Stomach smooth muscle (tissue), 2 donors: Measurements from ENCODE around the gene SIK3.

Experiments used
- H3K27ac ChIP-seq: one replicate; pipeline ENCODE4 v1.7.0; 2013; ENCODE audit warnings: mild to moderate bottlenecking, low read length, inconsistent platforms
- H3K27me3 ChIP-seq, 2 donors: one replicate each; pipeline ENCODE4 v1.7.0; 2013; ENCODE audit warnings: low read length in 2 of 2; ENCODE audit not compliant: insufficient read depth in 2 of 2, control insufficient read depth in 1 of 2
- H3K36me3 ChIP-seq, 2 donors: one replicate each; pipeline ENCODE4 v1.7.0; 2013; ENCODE audit warnings: low read length in 2 of 2; ENCODE audit not compliant: control insufficient read depth in 2 of 2, insufficient read depth in 2 of 2
- H3K4me1 ChIP-seq: one replicate; pipeline ENCODE4 v1.7.0; 2013; ENCODE audit warnings: low read length; ENCODE audit not compliant: control insufficient read depth, insufficient read depth
- H3K4me3 ChIP-seq, 2 donors: one replicate each; pipeline ENCODE4 v1.7.0; 2013; ENCODE audit warnings: low read length in 2 of 2
- H3K9ac ChIP-seq, 2 donors: one replicate each; pipeline ENCODE4 v1.7.0; 2013; ENCODE audit warnings: low read length in 2 of 2, mild to moderate bottlenecking in 1 of 2
- H3K9me3 ChIP-seq, 2 donors: one replicate each; pipeline ENCODE4 v1.7.0; 2013; ENCODE audit warnings: low read length in 2 of 2; ENCODE audit not compliant: control insufficient read depth in 2 of 2
- donor health status: healthy.
- donor health status: Pancreatic carcinoma.

Gene SIK3

DNA sequence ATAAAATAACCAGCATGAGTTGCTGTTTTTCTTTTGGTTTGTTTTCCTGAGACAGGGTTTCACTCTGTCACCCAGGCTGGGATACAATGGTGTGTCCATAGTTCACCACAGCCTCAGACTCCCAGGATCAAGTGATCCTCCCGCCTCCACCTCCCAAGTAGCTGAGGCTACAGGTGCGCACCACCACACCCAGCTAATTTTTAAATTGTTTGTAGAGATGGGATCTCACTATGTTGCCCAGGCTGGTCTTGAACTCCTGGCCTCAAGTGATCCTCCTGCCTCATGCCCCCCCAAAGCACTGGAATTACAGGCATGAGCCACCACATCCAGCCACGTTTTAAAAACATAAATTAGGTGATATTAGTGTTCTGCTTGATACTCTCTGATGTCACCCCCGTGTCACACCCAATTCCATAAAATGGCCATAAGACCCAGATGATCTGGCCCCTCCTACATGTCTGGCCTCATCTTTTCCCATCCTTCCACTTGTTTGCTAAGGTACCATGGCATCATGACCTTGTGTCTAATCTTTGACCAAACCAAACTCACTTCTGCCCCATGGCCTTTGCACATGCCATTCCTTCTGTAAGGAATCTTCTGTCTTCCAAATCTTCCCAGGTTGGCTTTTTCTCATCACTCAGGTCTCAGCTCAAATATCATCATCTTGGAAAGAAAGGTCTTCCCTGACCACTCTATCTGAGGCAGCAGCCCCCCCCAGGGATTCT is 6.3 kb downstream of the SIK3 start:
- Histone ChIP-seq H3K27ac (peak overlapping the region; percentile 62), H3K36me3 (no peaks in the 10 kb centered on the region), H3K4me1 (peaks cover 24% of the 10 kb centered on the region)

DNA sequence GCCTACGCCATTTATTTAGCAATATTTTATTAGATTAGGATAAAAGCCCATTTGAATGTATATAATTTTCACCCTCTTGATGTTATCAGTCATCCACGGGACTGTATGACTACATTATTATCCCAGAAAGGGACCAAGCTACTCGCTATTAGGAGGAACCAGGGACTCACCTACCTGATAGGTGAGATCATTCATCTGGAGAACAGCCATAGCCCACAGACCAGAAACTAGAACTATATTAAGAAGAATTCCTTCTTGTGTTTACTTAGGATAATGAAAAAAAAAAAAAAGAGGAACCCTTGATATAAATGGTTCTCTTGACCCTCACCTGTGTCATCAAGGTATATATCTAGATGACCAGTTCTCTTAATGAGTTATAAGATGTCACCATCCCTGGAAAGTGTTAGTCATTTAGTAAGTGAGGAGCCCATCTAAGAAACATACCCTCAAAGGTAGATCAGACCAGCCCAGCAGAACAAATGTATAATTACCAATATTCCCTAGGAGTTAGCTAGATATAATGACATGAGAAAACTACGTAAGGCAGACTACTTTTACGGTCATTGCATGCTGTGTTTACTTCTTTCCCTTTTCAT is 8.0 kb downstream of the SIK3 start:
- no peak overlapping the region for H3K9ac ChIP-seq
- no peaks in the 10 kb centered on the region for H3K36me3 ChIP-seq
- no peaks in the 10 kb centered on the region for H3K27me3 ChIP-seq
- H3K27ac ChIP-seq, result peak overlapping the region; percentile 2
- H3K9me3 ChIP-seq, result no peaks in the 10 kb centered on the region
- peaks cover 9% of the 10 kb centered on the region for H3K4me1 ChIP-seq
- H3K4me3 ChIP-seq, result no peak overlapping the region

More for the DNA sequence above, 6.3 kb downstream of the SIK3 start:
- H3K4me3 ChIP-seq, result peak overlapping the region in 1 of 2 donors; percentile 9
- H3K9me3 ChIP-seq, result no peaks in the 10 kb centered on the region
- no peak overlapping the region for H3K9ac ChIP-seq
- no peaks in the 10 kb centered on the region for H3K27me3 ChIP-seq

DNA sequence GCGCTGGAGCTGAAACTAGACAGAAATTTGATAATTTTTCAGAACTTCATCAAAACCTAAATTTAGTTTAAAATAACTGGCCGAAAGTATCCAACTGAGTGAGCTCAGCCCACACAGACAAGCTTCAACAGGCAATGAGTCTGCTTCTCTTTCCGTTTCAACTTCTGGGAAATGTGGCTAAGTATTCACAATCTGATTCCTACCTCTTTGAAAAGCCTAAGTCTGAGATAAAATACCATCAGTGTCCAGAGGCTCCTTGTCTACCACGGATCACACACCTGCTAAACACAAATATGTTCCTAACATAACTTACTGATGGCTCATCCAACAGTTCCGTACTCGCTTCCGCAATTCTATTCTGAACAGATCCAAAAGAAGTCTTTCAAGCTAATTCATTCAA is 8.5 kb downstream of the SIK3 start:
- Histone ChIP-seq H3K27me3 (no peaks in the 10 kb centered on the region), H3K9me3 (no peaks in the 10 kb centered on the region), H3K4me1 (peaks cover 9% of the 10 kb centered on the region), H3K4me3 (no peak overlapping the region), H3K9ac (no peak overlapping the region), H3K27ac (peak overlapping the region; percentile 2), H3K36me3 (no peaks in the 10 kb centered on the region)

DNA sequence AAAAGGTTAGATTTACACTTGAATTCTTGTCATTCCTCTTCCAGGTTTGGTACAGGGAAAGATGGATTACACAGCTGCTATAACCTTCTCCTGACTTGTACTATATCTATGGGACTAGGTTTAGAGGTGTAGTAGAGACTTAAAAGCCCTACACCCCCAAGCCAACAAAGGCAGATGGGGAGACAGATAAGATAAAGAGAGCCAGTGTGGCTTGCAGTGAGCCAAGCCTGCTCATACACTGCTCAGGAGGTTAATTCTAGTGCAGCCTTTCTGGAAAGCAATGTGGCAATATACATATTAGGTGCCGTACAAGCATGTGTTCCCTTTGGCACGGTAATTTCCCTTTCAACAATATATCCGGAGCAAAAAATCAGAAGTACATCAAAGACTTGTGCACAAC is 10.8 kb downstream of the SIK3 start:
- H3K9ac ChIP-seq, result no peak overlapping the region
- peaks cover 5% of the 10 kb centered on the region for H3K4me1 ChIP-seq
- no peak overlapping the region for H3K4me3 ChIP-seq
- no peaks in the 10 kb centered on the region for H3K27me3 ChIP-seq
- H3K36me3 ChIP-seq, result no peaks in the 10 kb centered on the region
- H3K9me3 ChIP-seq, result no peaks in the 10 kb centered on the region
- no peak overlapping the region for H3K27ac ChIP-seq

DNA sequence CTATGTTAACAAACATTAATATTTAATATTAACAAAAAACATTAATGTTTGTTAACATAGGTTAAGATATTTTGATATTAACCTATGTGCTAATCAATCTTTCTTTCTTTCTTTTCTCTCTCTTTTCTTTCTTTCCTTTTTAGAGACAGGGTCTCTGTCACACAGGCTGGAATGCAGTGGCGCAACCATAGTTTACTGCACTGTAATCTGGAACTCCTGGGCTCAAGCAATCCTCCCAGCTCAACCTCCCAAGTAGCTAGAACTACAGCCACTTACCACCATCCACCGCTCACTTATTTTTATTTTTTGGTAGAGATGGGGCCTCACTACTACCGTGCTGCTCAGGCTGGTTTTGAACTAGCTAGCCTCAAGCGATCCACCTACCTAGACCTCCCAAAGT is 13.2 kb downstream of the SIK3 start:
- no peaks in the 10 kb centered on the region for H3K4me1 ChIP-seq
- H3K27me3 ChIP-seq, result no peaks in the 10 kb centered on the region
- no peak overlapping the region for H3K4me3 ChIP-seq
- no peak overlapping the region for H3K27ac ChIP-seq
- H3K9me3 ChIP-seq, result no peaks in the 10 kb centered on the region
- no peak overlapping the region for H3K9ac ChIP-seq
- no peaks in the 10 kb centered on the region for H3K36me3 ChIP-seq

DNA sequence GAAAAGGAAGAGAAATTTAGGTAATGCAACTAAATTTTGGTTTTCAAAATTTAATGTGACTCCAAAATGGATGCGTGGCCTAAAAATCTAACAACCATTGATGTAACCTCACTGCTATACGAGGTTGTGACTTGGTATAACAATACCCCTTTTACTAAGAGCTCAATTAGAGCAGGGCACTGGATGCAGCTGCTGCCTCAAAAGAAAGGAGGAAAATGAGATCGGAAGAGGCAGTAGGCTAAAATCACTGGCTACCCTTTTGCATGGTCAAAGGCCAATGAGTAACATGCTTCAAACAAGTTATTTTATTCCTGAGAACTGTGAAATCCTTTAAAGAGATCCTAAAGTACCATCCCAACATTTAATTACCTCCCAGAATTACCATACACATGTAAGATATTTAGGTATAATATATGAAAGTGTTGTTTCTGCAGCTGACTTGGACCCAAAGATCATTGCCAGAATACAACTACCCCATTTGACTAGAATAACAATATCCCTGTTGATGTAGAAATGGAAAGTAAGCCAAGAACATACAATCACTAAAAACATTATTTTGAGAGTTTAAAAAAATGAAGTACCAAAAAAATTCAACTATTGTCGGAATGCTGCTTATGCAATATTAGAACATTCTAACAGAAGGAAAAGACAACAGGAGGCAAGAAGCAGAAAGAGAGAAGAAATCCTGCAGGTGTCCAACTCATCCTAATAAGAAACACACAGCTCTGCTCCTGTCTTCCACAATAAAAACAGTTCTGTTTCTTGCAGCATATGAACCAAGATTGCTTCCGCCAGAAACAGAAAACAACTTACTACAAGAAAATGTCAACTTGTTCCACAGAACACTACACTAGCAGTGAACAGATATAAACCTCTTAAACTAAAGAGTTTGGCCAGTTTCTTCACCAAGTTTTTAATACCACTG is 15.0 kb downstream of the SIK3 start:
- H3K4me3 ChIP-seq, result no peak overlapping the region
- H3K4me1 ChIP-seq, result no peaks in the 10 kb centered on the region

DNA sequence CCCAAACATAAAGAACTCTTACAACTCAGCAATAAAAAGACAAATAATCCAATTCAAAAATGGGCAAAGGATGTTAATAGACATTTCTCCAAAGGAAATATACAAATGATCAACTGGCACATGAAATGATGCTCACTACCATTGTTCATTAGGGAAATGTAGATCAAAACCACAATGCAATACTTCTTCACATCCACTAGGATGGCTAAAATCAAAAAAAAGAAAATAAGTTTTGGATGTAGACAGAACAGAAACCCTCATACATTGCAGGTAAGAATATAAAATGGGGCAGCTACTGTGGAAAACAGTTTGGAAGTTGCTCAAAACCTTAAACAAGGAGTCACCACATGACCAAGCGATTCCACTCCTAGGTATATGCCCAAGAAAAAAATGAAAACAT is 16.3 kb downstream of the SIK3 start:
- Histone ChIP-seq H3K9me3 (no peaks in the 10 kb centered on the region), H3K4me1 (peaks cover 4% of the 10 kb centered on the region), H3K27ac (no peak overlapping the region), H3K27me3 (no peaks in the 10 kb centered on the region), H3K36me3 (no peaks in the 10 kb centered on the region), H3K4me3 (no peak overlapping the region), H3K9ac (no peak overlapping the region)

More for the DNA sequence above, 15.0 kb downstream of the SIK3 start:
- Histone ChIP-seq H3K9ac (no peak overlapping the region), H3K27ac (no peak overlapping the region), H3K9me3 (no peaks in the 10 kb centered on the region), H3K27me3 (no peaks in the 10 kb centered on the region), H3K36me3 (no peaks in the 10 kb centered on the region)

DNA sequence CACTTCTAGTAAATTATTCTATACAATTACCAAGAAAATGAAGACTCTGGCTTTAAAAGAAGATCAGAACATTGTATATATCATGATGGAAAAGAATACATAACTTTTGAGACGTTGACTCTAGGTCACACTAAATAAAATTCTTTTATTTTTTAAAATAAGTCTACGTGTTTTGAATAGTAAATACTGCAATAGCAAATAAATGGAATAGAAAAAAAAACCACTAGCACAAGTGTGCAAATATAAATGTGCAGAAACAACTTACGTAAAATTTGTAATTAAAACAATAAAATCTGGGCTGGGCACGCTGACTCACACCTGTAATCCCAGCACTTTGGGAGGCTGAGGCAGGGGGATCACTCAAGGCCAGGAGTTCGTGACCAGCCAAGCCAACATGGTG is 17.9 kb downstream of the SIK3 start:
- no peak overlapping the region for H3K9ac ChIP-seq
- peaks cover 6% of the 10 kb centered on the region for H3K4me1 ChIP-seq
- H3K9me3 ChIP-seq, result no peaks in the 10 kb centered on the region
- H3K36me3 ChIP-seq, result no peaks in the 10 kb centered on the region
- H3K27me3 ChIP-seq, result no peaks in the 10 kb centered on the region
- no peak overlapping the region for H3K27ac ChIP-seq
- no peak overlapping the region for H3K4me3 ChIP-seq

DNA sequence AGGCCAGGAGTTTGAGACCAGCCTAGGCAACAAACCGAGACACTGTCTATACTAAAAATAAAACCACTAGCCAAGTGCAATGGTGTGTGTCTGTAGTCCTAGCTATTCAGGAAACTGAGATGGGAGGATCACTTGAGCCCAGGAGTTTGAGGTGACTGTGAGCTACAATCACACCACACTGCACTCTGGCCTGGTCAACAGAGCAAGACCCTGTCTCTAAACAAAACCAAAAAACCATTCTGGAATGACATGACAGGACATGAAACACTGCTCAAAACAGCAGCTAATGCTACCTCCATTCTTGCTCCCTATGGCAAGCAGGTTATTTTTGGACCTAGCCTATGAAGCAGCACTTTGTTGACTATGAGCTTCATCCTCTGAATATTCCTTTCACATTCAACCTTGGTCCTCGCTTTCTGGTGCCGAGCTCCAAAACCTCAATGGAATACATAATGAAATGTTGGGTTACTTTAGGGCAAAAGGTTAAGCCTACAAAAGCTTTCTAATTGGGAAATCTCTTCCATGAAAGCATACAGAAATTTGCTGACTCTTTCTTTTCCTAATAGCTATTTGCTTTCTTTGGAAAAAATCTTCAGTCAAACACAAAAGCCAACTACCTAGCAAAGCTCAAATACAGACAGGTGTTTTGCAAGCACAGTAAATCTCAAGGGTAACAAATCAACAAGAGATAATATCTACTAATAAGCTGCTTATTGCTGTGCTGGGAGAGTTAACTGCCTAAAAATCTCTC is 21.1 kb downstream of the SIK3 start:
- no peak overlapping the region for H3K27ac ChIP-seq
- no peak overlapping the region for H3K9ac ChIP-seq
- H3K27me3 ChIP-seq, result no peaks in the 10 kb centered on the region

DNA sequence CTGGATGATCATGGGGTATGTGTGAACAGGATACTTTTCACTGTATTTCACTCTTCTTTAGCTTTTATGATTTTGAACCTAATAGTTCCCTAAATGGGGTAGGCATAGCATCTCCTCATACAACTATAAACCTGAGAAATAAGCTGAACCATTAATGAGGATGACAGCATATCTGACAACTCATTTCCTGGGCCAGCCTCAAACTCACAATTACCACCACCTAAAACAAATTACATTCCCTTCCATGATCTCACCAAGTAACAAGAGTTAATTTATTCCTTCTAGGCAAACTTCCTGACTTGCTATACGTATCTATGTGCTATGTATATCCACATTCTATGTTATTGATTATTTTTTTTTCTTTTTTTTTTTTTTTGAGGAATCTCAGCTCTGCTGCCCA is 23.0 kb downstream of the SIK3 start:
- H3K4me3 ChIP-seq, result no peak overlapping the region
- H3K27ac ChIP-seq, result no peak overlapping the region
- no peaks in the 10 kb centered on the region for H3K9me3 ChIP-seq
- H3K9ac ChIP-seq, result no peak overlapping the region
- H3K36me3 ChIP-seq, result no peaks in the 10 kb centered on the region
- H3K27me3 ChIP-seq, result no peaks in the 10 kb centered on the region
- peaks cover 24% of the 10 kb centered on the region for H3K4me1 ChIP-seq

More for the DNA sequence above, 21.1 kb downstream of the SIK3 start:
- Histone ChIP-seq H3K36me3 (no peaks in the 10 kb centered on the region), H3K9me3 (no peaks in the 10 kb centered on the region), H3K4me1 (peaks cover 18% of the 10 kb centered on the region), H3K4me3 (no peak overlapping the region)
